NCI-H2029 treated with DMSO at 0.1 percent for 48 hours (cell line): ENCODE measurements around the gene MAGEB3.
"Not testable (repeated sequence)": the region's sequence is repeated elsewhere in the genome, so short reads cannot be mapped to it uniquely, and the experiment has no call there.

Experiments used
- DNase-seq: peaks from one replicate; lab custom pipeline; 2025; lab: John Stamatoyannopoulos, UW

MAGEB3 gene, protein sequence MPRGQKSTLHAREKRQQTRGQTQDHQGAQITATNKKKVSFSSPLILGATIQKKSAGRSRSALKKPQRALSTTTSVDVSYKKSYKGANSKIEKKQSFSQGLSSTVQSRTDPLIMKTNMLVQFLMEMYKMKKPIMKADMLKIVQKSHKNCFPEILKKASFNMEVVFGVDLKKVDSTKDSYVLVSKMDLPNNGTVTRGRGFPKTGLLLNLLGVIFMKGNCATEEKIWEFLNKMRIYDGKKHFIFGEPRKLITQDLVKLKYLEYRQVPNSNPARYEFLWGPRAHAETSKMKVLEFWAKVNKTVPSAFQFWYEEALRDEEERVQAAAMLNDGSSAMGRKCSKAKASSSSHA

DNA sequence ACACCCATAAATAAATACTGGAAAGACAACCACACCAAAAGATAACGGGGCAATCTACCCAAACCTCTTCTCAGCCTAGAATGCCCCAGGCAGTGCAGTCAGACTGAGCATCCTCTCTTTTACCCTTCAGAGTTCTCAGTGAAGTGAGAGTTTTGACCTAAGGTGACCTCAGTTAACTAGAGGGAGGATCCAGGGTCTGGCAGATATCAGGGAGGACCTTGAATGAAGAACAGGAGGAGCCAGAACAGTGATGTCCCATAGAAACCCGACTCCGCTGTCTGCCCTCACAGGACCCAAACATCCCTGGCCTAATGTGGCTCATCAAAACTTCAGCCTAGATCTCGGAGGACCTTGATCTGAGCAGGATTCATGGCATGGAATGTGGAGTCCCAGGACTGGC lies at the start of gene MAGEB3:
Gene MAGEB3, plus strand, starts transcription at position 263 of the 400 bp plus-strand sequence. CDS start 5,268 bp downstream, outside the sequence.
- DNase-seq = no peak

DNA sequence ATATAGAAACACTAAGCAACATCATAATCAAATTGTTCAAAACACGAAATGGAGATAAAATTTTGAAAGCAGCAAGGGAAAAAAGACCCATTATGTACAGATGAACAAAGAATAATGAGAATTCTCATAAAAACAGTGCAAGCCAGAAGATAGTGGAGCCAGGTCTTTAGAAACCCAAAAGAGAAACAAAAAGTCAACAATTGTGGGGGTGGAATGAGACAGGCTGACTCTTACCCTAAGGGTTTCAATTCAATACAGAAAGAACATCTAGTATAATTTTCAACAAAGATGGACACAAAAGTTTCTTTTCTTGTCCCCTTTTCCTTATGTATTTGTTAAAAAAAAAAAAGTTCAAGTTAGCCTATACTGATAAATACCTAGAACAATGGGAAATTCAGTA lies 49.1 kb upstream of the MAGEB3 start:
- DNase-seq = no peak

DNA sequence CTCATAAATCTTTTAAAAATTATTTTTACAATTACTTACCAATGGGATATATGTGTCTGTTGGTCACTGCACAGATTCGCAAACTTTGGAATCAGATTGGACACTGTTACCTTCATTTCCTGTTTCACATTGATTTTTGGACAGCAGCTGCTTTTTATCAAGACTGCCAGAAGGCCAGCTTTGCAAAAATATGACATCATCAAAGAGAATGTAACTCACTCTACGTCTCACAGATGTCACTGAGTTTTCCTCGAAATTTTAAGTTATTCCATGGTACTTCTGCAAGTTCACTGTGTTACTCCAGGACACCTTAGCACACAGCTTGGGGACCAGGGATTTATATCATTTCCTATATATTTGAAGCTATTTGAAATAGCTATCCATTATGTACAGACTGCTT lies 46.9 kb upstream of the MAGEB3 start:
- no peak for DNase-seq

DNA sequence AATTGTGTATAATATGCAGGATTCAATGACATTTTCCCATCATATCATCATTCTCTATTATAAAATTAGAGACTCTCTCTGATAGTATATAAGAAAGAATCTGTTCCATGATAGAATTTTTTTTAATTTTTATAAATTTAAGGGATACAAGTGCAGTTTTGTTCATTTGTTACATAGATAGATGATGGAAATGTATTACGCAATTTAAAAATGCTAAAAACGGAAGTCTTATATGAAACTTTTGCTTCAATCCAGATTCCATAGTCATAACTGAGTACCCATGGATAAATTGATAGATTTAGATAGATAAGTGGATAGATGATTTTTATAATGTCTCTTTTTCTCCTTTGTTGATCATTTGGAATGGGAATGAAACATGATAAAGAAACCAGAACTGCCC lies 40.0 kb upstream of the MAGEB3 start:
- DNase-seq = no peak

DNA sequence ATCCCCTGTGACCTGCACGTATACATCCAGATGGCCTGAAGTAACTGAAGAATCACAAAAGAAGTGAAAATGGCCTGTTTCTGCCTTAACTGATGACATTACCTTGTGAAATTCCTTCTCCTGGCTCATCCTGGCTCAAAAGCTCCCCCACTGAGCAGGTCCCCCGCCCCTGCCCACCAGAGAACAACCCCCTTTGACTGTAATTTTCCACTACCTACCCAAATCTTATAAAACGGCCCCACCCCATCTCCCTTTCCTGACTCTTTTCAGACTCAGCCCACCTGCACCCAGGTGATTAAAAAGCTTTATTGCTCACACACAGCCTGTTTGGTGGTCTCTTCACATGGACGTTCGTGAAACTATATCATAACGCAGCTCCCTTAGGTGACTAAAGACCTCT lies 36.5 kb upstream of the MAGEB3 start:
- DNase-seq = not testable (repeated sequence)

DNA sequence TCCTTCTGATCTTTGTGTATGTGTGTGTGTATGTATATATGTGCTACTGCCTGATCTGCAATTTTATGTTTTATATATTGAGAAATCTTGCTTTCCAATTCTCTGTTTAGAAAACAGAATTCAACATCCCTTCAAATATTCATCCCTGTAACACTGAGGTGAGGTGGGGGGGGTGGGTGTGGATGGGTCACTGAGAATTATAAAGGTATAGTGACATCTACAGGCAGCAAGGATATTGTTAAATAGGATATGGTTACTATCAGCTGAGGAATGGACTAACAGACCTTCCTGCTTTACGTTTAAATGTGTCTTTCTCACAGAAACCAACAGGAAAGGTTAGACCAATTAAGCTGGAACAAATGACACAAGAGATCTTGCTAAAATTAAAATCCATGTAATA lies 34.1 kb upstream of the MAGEB3 start:
- no peak for DNase-seq

DNA sequence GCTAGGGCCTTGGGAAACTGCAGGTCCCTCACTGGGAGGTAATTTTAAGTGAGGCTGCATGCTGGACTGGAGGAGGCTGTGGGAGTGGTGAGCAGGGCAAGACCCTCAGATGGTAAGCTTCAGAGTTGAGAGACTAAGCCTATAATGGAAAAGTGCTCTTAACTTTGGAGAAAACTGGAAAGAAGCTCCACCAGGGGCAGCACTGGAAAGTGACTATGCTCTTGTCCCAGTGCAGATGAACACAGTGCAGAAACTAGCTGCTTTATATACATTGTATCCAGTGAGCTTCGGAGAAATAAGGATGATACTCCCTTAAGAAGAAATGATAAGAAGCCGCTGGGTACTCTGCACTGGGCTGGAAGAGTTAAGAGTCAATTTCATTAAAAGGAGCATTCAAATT lies 18.3 kb upstream of the MAGEB3 start:
- no peak for DNase-seq

DNA sequence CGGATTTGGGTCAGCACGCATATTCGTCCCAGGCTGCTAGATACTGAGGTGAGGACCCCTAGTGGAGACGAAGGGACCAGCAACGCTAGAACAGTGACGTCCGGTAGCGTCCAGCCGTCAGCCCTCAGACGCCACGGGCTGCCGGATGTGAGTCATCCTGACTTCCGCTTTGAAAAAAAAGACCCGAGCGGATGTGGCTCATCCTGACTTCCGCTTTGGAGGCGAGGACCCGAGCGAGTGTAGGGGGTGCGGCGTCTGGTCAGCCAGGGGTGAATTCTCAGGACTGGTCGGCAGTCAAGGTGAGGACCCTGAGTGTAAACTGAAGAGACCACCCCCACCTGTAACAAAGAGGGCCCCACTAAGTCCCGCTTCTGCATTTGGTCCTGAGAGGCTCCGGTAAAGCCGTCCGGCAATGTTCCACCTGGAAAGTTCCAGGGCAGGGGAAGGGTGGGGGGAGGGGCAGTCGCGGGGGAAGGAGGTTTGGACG lies 15.1 kb upstream of the MAGEB3 start, which contains the start of gene MAGEB2:
Gene MAGEB2, plus strand, starts transcription at position 207 of the 487 bp plus-strand sequence. CDS start 3,018 bp downstream, outside the sequence.
- DNase-seq = no peak

DNA sequence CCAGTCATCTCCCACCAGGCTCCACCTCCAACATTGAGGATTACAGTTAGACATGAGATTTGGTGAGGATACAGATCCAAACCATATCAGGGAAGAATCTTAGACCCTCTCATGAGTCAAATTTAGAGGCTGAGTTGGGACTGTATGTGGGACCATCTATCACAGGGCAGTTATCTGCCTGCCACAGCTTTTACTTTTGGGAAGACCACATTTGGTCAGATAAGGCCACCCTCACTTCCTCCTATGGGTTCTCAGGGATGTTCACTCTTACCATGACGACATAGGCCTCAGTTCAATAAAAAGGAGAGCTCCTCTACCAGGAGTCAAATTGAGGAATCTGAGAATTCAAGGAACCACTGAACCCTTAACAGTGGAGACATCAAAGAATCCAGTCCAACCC lies 13.0 kb upstream of the MAGEB3 start:
- no peak for DNase-seq

DNA sequence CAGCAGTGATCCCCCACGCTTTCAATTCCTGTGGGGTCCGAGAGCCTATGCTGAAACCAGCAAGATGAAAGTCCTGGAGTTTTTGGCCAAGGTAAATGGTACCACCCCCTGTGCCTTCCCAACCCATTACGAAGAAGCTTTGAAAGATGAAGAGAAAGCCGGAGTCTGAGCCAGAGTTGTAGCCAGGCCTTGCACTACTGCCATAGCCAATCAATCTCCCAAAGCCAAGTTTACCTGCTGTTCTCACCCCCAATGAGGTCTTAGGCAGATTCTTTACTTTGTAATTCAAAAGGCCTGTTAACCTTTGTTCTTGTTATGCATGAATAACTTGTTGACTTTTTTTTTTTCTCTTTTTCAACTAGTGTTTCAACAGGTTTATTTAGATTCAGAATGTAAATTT lies 11.1 kb upstream of the MAGEB3 start:
- no peak for DNase-seq

DNA sequence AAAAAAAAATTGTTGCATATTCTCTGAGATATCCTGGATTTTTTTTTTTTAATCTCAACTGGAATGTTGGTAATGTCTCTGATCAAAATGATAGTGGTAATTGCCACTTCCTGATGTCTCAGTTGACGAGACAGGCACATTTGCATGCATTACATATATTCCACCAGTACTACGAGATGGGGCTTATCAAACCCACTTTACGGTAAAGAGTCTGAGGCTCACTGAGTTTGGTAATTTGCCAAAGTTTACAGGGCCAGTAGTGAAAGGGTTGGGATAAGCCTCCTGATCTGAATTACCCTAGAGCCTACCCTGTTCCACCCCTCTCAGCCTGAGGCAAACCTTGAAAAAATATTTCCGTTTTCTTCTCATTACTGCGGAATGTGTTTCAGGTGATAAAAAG lies 9.8 kb upstream of the MAGEB3 start:
- no peak for DNase-seq

DNA sequence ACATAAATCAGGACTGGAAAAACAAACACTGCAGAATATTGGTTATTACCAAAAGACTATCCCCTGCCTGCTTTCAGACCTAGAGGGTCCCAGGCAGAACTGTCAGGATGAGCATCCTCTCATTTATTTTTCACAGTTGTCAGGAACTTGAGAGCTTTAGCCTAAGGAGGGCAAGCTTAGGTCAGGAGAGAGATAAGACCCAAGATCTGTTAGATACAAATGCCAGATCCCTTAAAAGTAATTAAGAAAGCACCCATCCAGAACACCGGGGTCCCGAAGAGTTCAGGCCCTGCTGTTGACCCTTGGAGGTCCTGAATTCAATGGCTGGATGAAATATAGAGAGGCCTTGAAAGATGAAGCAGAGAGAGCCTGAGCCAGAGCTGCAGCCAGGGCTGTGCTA lies 5.9 kb upstream of the MAGEB3 start:
- no peak for DNase-seq

DNA sequence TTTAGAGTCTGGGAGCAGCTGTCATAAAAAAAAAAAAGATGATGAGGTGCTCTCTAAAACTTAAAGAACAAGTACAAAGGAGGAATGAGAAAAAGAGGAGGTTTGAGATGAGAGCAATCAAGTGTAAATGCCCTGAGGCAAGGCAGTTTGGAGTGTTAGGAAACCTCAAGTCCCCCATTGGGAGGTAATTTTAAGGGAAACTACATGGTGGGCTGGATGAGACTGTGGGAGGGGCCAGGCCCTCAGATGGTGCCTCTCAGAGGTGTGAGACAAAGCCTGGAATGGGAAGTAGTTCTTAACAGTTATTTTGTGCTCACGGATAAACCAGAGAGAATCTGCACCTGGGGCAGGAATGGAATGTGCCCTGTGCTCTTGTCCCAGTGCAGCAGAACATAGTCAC lies 1.9 kb upstream of the MAGEB3 start:
- no peak for DNase-seq

DNA sequence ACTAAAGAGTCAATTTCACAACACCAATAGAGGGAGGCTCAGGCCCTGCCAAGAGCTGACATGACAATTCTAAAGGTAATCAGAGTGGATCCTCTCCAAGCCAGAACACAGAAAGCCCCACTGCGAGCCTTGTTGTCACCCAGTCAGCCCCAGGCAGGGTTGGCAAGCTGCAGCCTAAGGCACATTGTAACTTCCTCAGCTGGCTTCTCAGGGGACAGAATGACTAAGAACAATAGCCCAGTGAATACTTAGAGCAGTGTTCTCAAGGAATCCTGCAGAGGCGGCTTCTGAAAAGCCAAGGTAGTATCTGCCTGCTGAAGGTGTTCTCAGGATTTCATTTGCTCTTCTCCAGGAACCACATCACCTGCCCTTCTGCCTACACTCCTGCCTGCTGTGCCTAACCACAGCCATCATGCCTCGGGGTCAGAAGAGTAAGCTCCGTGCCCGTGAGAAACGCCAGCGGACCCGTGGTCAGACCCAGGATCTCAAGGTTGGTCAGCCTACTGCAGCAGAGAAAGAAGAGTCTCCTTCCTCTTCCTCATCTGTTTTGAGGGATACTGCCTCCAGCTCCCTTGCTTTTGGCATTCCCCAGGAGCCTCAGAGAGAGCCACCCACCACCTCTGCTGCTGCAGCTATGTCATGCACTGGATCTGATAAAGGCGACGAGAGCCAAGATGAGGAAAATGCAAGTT lies 11.4 kb downstream of the MAGEB3 start, which contains the start of gene MAGEB4:
Gene MAGEB4, plus strand, starts transcription at position 277 of the 692 bp plus-strand sequence. Its CDS starts 136 bp downstream, at position 413.
- DNase-seq = no peak

DNA sequence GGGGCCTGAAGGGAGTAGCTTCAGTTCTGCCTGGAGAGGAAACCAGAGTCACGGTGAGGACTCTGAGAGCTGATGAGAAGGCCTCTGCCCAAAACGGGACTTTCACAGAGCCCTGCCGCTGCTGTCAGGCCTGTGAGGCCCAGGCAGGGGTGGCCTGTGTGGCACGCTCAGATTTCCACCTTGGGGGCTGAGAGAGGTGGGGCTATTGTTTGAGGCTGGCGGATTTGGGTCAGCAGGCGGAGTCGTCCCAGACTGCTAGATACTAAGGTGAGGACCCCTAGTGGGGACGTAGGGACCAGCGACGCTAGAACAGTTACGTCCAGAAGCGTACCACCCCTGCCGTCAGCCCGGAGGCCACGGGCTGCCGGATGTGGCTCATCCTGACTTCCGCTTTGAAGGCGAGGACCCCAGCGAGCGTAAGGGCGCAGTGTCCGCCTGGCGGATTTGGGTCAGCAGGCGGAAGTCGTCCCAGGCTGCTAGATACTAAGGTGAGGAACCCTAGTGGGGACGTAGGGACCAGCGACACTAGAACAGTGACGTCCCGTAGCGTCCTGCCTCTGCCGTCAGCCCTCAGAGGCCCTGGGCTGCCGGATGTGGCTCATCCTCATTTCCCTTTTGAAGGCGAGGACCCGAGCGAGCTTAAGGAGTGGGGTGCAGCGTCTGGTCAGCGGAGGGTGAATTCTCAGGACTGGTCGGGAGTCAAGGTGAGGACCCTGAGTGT lies 16.5 kb downstream of the MAGEB3 start, which contains the start of gene MAGEB1:
Gene MAGEB1, plus strand, starts transcription at position 378 of the 721 bp plus-strand sequence. CDS start 3,348 bp downstream, outside the sequence.
- no peak for DNase-seq

DNA sequence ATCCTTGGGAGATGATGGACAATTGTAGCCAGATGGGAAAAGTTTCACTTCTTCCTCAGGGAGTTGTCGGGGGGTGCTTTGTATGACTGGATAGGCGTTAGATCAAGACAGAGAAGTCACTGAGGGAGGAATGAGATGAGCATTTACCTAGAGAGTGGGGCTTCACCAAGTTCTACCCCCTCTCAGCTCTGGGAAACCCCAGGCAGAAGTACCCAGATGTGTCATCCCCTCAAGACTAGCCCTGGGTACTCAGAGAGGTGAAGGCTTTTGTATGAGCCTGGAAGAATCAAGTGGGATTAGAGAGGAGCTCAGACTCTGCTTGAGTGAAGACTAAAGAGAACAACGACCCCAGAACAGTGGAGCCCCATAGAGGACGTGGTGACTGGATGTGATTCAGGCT lies 18.4 kb downstream of the MAGEB3 start:
- no peak for DNase-seq

DNA sequence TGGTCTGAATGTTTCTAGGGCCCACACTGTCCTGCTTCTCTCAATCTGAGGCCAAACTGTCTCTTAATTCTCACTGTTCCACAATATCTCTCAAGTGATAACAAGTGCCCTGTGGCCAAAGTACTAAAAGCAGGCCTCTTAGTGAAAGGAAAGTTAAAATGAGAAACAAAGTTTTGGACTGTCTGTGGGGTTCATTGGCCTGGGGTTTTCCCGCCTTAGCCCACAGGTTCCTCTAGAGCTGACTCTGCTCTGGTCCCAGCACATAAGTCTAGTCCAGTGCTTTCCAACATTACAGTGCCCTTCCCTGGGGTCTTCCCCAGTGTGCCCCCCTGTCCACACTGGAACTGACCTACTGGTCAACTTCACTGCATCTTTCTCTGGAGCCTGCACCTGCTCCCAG lies 22.8 kb downstream of the MAGEB3 start:
- DNase-seq = no peak

DNA sequence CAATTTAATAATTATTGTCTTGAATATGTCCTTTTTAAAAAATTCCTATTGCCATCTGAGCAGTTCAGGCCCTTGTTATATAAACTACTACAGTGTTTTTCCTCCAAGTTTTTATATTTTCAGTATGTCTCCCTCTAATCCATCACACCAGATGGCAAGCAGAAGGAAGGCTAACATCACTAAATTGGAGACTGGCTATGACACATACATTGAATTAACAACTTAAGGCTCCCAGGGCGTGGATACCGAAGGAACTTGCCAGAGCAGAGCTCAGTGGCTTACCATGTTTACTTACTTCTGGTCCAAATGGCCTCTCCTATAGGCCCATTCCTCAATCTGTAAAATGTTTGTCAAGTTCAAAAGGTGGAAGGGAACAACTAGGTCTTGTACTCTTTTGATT lies 29.5 kb downstream of the MAGEB3 start:
- no peak for DNase-seq

DNA sequence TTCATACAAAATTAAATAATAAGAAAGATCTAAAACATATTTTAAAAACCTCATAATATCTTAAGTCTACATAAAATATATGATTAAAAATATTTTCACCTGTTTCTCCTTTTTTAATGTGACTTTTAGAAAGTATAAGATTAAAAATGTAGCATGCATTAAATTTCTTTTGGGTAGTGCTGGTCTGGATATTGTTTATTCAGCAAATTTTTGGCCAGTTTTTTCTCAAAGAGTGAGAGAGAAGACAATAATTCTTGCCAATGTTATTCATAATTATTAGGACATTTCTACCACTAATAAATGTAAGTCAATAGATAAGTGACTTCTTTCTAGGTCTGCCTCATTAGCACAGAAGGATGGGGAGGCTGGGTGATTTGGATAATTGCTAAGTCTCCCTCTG lies 30.6 kb downstream of the MAGEB3 start:
- no peak for DNase-seq

DNA sequence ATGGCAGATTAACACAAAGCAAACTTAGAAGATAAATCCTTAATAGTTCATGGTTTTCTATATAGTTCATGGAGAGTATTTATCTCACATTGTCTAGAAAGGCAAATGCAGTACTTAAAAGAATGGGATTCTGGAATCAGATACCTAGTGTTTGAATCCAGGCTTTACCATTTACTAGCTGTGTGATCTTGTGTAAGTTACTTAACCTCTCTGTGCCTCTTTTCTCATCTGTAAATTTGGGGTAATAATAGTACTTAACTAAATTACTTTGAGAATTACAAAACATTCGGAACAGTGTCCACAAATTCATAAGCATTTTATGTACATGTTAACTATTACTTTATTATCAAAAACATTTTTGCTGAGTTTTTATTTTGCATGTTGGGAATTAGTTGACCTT lies 32.3 kb downstream of the MAGEB3 start:
- no peak for DNase-seq

DNA sequence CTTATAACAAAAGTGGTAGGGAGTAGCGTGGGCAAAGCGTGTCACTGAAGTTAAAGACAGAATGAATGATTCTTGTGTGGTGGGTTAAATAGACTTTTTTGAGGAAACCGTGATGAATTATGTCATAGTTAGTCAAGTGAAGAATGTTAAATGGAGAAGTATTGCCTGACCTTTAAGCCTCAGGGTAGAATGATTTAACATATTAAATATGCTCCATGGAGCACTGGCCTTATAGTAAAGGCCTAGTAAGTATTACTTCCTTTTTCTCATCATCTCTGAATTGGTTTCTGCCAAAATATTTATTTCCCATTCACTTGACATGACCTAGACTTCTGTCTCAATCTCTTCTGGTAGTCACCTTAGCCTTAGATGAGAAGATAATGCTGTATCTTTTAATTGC lies 40.2 kb downstream of the MAGEB3 start:
- no peak for DNase-seq

DNA sequence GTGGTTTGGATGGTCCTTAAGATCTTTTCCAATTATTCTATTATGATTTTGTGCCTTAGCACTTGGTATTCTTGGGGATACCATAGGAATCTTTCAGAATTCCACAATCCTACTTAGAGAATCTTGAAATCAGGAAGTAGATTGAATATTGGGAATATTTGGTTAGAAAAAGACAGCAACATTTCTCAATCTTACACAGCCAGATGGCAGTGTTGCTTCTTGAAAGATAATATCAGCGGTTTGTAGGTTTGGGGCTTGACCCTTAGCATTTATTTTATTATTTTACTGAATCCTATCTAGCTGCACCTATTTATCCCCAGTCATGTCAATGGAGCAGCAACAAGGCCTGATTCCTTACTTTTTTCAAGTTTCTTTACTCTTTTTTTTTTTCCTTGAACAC lies 45.0 kb downstream of the MAGEB3 start:
- DNase-seq = no peak
